Islet precursor cell (in vitro differentiated cells): ENCODE measurements around the gene STX1B.

Source experiments
- DNase-seq: peaks from one replicate; pipeline ENCODE4 v3.0.0-alpha.2; 2018

STX1B gene

GRCh38 chr16:30974348-30974747 lies 36.1 kb downstream of the STX1B start:
- no peak for DNase-seq

DNA sequence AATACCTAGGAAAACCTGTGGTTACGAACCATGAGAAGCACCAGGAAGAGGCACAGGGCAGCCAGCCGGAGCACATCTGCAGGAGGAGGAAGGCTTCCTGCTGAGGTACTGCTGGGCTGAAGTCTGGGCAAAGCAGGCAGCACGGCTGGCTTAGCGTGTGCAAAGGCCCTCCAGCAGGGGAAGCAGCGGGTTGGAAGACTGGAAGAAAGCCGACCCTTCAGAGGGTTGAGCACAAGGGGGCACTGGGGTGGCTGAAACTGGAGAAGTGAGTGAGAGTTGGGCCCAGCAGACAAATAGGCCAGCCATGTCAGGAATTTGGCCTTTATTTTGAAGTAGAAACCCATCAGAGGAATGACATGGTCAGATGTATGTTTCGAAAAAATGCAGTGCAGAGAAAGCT lies 37.6 kb downstream of the STX1B start:
- peak; percentile 72 for DNase-seq

- DNase-seq, result no peak
Observed at GRCh38 chr16:30971298-30971697, 39.1 kb downstream of the STX1B start.

- DNase-seq, result no peak
Observed at GRCh38 chr16:30969246-30969842, 41.1 kb downstream of the STX1B start.

GRCh38 chr16:30967795-30968194 lies 42.6 kb downstream of the STX1B start:
- no peak for DNase-seq

- DNase-seq, result no peak
Observed at GRCh38 chr16:30966033-30966619, 44.3 kb downstream of the STX1B start.

DNA sequence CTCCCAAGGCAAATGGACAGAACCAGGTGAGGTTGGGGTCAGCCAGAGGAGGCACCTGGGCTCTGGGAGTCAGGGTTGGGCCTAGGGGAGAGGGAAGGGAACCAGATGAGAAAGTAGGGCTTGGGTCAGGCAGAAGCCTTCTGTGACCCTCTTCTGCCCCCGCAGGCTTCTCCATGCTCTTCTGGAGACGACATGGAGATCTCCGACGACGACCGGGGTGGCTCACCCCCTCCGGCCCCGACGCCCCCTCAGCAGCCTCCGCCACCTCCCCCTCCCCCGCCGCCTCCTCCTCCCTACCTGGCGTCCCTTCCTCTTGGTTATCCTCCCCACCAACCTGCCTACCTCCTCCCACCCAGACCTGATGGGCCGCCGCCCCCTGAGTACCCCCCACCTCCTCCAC lies 45.0 kb downstream of the STX1B start:
- DNase-seq, result no peak

DNA sequence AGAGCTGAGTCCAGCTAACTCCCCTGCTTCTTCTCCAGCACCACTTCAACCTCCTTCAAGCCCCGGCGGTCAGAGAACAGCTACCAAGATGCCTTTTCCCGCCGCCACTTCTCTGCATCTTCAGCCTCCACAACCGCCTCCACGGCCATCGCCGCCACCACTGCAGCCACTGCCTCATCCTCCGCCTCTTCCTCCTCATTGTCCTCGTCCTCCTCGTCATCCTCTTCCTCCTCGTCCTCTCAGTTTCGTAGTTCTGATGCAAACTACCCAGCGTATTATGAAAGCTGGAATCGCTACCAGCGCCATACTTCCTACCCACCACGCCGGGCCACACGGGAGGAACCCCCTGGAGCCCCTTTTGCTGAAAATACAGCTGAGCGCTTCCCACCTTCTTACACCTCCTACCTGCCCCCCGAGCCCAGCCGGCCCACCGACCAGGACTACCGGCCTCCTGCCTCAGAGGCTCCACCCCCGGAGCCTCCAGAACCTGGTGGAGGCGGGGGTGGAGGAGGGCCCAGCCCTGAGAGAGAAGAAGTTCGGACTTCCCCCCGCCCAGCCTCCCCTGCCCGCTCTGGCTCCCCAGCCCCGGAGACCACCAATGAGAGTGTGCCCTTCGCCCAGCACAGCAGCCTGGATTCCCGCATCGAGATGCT lies 45.7 kb downstream of the STX1B start:
- DNase-seq, result no peak

DNA sequence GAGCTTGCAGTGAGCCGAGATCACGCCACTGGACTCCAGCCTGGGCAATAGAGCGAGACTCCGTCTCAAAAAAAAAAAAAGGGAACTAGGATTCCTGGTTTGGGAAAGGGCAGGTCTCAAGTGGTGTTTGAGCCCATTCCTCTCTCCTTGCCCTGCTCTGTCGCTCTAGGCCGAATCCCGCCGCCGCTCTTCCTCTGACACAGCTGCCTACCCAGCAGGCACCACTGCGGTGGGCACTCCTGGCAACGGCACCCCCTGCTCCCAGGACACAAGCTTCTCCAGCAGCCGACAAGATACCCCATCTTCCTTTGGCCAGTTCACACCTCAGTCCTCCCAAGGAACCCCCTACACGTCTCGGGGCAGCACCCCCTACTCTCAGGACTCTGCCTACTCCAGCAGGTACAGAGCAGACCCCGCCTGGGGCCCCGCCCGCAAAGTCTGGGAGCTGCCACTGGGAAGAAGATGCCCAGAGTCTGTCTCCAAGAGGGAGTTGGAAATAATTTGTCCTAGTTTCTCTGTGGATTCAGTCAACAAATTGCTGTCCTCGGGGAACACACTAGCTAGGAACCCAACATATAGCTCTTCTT lies 46.4 kb downstream of the STX1B start:
- no peak for DNase-seq

DNA sequence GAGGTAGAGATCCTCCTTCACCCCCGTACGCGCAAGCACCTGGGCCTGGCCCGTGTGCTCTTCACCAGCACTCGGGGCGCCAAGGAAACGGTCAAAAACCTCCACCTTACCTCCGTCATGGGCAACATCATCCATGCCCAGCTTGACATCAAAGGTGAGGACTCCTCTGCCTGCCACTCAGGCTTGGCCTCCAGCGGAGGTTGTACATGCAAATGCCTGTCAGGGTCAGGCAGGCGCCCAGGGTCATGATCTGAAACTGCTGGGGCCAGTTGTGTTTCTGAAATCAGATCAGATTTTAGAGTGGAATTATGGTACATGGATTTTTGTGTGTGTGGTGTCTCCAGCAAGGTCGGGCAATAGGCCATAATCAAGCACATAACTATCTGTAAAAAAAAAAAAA lies 49.1 kb downstream of the STX1B start:
- no peak for DNase-seq

DNA sequence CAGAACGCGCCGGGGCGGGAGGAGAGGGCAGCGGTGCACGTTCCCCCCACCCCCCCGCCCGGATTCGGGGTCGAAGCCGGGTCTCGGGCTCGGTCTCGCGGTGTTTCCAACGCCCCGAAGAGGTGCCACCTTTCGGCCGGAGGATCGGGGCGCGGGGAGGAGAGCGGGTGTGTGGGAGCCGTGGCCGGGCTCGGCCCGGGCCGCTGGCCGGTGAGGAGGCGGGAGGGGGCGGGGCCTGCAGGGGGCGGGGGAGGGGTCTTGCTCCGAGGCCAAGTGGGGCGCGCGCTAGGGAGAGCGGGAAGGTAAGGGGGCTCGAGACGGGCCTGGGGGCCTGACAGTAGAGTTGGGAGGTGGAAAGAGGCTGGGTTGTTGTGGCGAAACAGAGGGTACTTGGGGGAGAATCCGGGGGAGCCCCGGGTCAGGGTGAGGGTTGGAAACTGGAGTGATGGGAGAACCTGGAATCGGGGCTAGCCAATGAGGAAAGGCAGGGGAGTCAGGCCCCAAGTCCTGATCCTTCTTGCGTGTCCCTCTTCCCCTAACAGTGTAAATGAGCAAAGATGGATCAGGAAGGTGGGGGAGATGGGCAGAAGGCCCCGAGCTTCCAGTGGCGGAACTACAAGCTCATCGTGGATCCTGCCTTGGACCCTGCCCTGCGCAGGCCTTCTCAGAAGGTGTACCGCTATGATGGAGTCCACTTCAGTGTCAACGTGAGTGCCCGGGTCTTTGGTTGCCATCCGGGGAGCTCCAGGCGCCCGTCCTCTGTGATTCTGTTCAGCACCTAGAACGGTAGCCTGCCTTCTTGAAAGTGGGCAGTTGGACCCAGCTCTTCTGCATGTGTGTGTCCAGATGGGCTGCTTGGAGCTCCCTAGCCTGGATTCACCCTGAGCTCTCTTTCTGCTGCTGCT lies 52.0 kb downstream of the STX1B start:
- DNase-seq, result peak; percentile 71

GRCh38 chr16:30957456-30958174 lies 52.8 kb downstream of the STX1B start, which contains the start of gene SETD1A:
TSS of gene SETD1A (plus strand) at chr16:30957754. CDS start at chr16:30958732, 978 bp downstream.
- peak; percentile 96 for DNase-seq

- DNase-seq, result peak; percentile 94
Observed at GRCh38 chr16:30956601-30957455, 53.6 kb downstream of the STX1B start.

GRCh38 chr16:30954993-30955392 lies 55.4 kb downstream of the STX1B start:
- no peak for DNase-seq

GRCh38 chr16:30953511-30954124 lies 56.8 kb downstream of the STX1B start:
- peak; percentile 93 for DNase-seq

DNA sequence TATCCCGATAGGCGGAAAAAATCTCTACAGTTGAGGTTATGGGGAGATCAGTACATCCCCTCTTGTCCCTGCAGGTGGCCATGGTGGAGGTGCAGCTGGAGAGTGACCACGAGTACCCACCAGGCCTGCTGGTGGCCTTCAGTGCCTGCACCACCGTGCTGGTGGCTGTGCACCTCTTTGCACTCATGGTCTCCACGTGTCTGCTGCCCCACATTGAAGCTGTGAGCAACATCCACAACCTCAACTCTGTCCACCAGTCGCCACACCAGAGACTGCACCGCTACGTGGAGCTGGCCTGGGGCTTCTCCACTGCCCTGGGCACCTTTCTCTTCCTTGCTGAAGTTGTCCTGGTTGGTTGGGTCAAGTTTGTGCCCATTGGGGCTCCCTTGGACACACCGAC lies 57.3 kb downstream of the STX1B start:
- DNase-seq, result no peak

DNA sequence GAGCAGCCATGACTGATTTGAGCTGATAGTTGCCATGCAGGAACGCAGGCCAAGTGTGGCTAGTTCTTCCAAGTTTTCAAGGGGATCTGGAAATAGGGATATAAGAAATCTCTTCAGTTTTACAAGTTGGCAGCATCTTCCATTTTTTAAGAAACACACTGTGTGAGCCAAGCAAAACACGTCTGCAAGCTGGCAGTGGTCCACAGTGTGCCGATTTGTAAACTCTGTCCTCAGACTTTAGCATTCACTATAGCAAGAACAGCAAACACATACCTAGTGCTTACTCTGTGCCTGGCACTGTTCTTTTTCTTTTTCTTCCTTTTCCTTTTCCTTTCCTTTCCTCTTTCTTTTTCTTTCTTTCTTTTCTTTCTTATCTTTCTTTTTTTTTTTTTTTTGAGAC lies 58.7 kb downstream of the STX1B start:
- no peak for DNase-seq

DNA sequence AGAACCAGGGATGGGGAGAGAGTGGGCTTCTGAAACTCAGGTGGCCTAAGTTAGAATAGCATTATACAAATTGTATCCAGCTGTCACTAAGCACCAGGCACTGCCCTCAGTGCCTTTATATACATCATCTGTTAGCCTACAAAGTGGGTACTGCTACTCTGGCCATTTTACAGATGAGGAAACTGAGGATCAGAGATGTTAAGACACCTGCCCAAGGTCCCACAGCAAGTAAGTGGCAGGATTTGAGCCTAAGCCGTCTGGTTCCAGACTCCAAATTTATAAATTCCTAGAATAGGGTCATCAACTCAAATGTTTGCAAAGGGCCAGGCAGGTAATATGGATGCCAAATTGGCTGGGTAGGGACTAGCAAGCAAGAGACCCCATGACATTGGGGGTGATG lies 59.2 kb downstream of the STX1B start:
- no peak for DNase-seq

GRCh38 chr16:30950516-30951065 lies 59.8 kb downstream of the STX1B start:
- no peak for DNase-seq
